ENCODE measurements around the gene AHCYL2.

GRCh38 chr7:129202058-129202777 lies 22.6 kb upstream of the AHCYL2 start:
- TF ChIP-seq CTCF (conservative IDR thresholded peaks at IDR 0.05 in 1 of 2, IDR thresholded peaks at IDR 0.05 in 1 of 2; ENCODE audit: extremely low read depth in 1 of 2, insufficient read depth in 1 of 2, low read depth in 1 of 2, low read length in 2 of 2), result no peak
- no peak for TF ChIP-seq EZH2 (IDR thresholded peaks at IDR 0.05; ENCODE audit: borderline replicate concordance, low read length)
